ENCODE measurements around the gene SUN3.

The SUN3 gene

DNA sequence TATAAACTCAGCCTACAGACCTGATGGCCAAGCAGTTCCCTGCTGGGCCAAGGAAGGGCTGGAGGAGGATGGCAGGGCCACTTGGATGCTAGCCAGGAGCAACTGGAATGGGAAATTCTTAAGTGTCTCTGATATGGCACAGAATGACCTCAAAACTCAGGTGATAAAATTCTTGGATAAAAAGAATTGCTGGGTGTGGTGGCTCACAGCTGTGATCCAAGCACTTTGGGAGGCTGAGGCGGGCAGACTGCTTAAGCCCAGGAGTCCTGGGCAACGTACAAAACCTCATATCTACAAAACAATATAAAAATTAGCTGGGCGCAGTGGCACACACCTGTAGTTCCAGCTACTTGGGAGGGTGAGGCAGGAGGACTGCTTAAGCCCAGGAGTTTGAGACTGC, 66.6 kb downstream of the SUN3 start:
- H3K27ac ChIP-seq: no peak overlapping the region
- TF ChIP-seq ZFX (IDR thresholded peaks at IDR 0.05): no peak
- TF ChIP-seq, protein P1, sequence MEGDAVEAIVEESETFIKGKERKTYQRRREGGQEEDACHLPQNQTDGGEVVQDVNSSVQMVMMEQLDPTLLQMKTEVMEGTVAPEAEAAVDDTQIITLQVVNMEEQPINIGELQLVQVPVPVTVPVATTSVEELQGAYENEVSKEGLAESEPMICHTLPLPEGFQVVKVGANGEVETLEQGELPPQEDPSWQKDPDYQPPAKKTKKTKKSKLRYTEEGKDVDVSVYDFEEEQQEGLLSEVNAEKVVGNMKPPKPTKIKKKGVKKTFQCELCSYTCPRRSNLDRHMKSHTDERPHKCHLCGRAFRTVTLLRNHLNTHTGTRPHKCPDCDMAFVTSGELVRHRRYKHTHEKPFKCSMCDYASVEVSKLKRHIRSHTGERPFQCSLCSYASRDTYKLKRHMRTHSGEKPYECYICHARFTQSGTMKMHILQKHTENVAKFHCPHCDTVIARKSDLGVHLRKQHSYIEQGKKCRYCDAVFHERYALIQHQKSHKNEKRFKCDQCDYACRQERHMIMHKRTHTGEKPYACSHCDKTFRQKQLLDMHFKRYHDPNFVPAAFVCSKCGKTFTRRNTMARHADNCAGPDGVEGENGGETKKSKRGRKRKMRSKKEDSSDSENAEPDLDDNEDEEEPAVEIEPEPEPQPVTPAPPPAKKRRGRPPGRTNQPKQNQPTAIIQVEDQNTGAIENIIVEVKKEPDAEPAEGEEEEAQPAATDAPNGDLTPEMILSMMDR (conservative IDR thresholded peaks at IDR 0.05): no peak

DNA sequence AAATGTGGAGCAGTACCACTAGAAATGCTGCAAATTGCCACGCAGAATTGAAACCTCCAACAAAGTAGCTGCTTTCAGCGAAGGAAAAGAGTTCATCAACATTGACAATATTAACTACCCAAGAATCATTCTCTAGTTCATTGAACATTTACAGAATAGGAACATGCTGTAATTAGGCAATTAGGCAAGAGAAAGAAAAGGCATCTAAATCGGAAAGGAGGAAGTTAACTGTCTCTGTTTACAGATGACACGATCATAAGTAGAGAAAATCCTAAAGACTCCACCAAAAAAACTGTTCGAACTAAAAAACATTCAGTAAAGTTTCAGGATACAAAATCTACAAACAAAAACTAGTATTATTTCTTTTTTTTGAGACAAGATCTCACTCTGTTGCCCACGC, 71.8 kb downstream of the SUN3 start:
- no peak overlapping the region for H3K27ac ChIP-seq

DNA sequence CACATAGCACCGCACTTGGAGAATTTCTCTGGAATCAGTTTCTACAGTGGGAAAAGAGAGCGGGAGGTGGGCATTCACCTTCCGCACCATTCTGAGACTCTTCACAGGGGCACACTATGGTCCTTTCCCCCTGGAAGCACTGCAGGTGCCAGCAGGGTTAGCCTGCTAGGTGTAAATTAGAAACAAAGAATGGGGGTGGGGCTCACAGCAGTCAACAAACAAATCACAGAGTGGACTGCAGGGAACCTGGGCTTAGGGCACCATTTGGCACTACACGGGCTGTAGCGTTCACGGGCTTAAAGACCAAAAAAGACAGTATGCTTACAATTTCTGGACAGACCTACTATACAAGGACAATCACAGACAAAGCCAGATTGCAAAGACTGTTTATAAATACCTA, 72.7 kb downstream of the SUN3 start:
- no peak overlapping the region for H3K27ac ChIP-seq
- TF ChIP-seq ZFX (IDR thresholded peaks at IDR 0.05): no peak
- TF ChIP-seq, protein P1 (conservative IDR thresholded peaks at IDR 0.05): no peak

More for the DNA sequence above, 71.8 kb downstream of the SUN3 start:
- no peak for TF ChIP-seq ZFX (IDR thresholded peaks at IDR 0.05)
- TF ChIP-seq, protein P1 (conservative IDR thresholded peaks at IDR 0.05): no peak

DNA sequence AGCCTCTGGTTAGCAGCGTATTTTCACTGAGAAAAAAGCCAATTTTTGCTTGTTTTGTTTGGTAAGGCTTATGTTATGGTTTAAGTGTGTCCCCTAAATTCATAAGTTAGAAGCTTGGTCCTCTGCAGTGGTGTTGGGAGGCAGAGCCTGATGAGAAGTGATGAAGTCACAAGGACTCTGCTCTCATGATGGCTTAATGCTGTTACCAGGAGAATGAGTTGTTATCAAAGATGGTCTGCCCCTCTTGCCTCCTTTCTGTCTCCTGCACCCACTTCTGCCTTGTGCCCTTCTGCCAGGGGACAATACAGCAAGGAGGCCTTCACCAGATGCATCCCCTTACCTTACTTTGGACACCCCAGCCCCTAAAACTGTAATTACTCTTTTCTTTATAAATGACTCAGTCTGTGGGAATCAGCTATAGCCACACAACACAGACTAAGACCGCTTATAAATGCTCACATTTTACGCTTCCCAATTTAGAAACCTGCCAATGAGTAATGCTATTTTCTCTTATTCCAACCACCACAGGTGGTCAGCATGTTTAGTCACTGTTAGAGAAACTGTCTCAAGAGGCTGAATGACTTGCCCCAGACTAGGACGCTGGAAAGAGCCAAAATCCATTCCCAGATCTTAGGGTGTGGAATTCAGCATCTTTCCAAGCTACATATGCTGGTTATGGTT, 74.5 kb downstream of the SUN3 start:
- H3K27ac ChIP-seq: no peak overlapping the region
- TF ChIP-seq, protein P1 (conservative IDR thresholded peaks at IDR 0.05): no peak
- TF ChIP-seq ZFX (IDR thresholded peaks at IDR 0.05): no peak

DNA sequence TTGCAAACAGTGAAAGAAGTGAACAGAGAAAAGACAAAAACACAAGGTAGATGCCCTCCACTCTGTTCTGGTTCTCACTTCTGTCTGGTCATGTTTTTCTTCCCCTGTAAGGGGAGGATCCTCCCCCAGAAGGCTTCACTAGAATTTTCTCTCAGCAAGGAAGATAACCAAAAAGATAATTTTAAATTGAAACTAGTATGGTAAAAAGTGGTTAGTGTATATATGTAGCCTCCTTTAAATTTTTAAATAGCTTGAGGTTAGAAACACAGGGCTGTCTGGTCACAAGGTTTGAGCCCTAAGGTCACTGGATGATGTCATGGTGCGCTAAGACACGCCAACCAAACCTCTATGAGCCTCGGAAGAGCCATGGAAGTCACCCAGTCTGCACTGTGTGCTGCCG, 75.1 kb downstream of the SUN3 start:
- TF ChIP-seq ZFX (IDR thresholded peaks at IDR 0.05): no peak
- TF ChIP-seq, protein P1 (conservative IDR thresholded peaks at IDR 0.05): no peak
- no peak overlapping the region for H3K27ac ChIP-seq

DNA sequence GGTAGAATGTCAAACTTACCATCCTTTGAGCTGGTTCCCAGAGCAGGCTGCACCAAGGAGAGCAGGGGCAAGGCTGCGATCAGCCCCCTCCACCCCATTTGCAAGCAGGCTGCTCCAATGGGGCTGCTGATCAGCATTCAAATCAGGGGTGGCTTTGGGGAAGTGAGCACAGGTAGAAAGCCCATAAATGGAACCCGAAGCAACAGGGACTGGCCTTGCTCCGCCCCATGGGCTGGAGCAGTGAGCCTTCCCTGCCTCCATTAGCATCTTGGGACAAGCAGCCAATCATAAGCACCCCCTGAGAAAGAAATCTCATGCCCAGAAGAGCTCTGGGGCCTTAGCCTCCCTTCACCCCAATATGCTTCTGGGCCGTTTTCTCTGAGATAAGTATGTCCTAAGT, 76.7 kb downstream of the SUN3 start:
- TF ChIP-seq ZFX (IDR thresholded peaks at IDR 0.05): no peak
- TF ChIP-seq, protein P1 (conservative IDR thresholded peaks at IDR 0.05): no peak
- no peak overlapping the region for H3K27ac ChIP-seq

DNA sequence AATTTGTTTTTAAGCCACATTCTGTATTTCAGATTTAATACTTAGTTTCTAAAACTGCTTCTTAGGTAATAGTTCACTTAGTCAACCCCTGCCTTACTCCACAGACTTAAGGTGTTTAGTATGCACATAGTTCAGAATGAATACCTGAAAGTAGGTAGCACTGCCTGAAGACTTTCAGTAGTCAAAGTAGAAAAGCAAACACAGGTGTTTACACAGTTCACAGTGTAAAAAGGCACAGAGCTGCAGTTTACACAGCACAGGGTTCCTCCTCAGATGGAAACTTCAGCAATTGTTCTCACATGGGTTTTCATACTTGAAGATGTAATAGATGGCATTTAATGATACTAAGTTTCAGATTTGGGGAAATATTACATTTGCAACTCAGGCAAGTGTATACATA, 77.5 kb downstream of the SUN3 start:
- TF ChIP-seq, protein P1 (conservative IDR thresholded peaks at IDR 0.05): no peak
- TF ChIP-seq ZFX (IDR thresholded peaks at IDR 0.05): no peak

More for the DNA sequence above, 77.5 kb downstream of the SUN3 start:
- no peak overlapping the region for H3K27ac ChIP-seq

All from C4-2B (cell line).